SJCRH30 (cell line): ENCODE results near the gene AKIP1. TPM values are rescaled to one million over a fixed set of nuclear protein-coding genes. Genes with fewer than 3 reads are reported as not detected.
"Not testable (repeated sequence)": the region's sequence is repeated elsewhere in the genome, so short reads cannot be mapped to it uniquely, and the experiment has no call there.

Source experiments
- DNase-seq, 2 experiments: peaks; one replicate each; pipeline ENCODE4 v3.0.0-alpha.2; 2015 to 2020
- H3K27ac ChIP-seq: fragments of 250-450 bp; sonication (Bioruptor Pico); 2 replicates; pipeline ENCODE4 v1.5.1; 2020; ENCODE audit warnings: mild to moderate bottlenecking, moderate library complexity
- H3K27me3 ChIP-seq: fragments of 250-450 bp; sonication (Bioruptor Pico); 2 replicates; pipeline ENCODE4 v1.5.1; 2020; ENCODE audit warnings: mild to moderate bottlenecking, moderate library complexity
- H3K36me3 ChIP-seq: fragments of 250-450 bp; sonication (Bioruptor Pico); 2 replicates; pipeline ENCODE4 v1.5.1; 2020; ENCODE audit warnings: mild to moderate bottlenecking, moderate library complexity
- H3K4me1 ChIP-seq: fragments of 250-450 bp; sonication (Bioruptor Pico); 2 replicates; pipeline ENCODE4 v1.5.1; 2020; ENCODE audit warnings: mild to moderate bottlenecking, moderate library complexity
- H3K4me3 ChIP-seq: fragments of 250-450 bp; sonication (Bioruptor Pico); 2 replicates; pipeline ENCODE4 v1.5.1; 2020; ENCODE audit warnings: mild to moderate bottlenecking, moderate library complexity
- H3K9me3 ChIP-seq: fragments of 250-450 bp; sonication (Bioruptor Pico); replicated peaks from 2 replicates; pipeline ENCODE4 v1.5.1; 2020; ENCODE audit warnings: mild to moderate bottlenecking, moderate library complexity
- total RNA-seq: library from RNA; depleted of rRNA; stranded (reverse); fragments of >200 nt; shearing (Covaris generic); gene quantifications from 2 replicates; pipeline ENCODE4 v1.2.3, GENCODE V29; 2014

The AKIP1 gene
- total RNA-seq, 1 experiment from 2014 or later, result 22.6 TPM

DNA sequence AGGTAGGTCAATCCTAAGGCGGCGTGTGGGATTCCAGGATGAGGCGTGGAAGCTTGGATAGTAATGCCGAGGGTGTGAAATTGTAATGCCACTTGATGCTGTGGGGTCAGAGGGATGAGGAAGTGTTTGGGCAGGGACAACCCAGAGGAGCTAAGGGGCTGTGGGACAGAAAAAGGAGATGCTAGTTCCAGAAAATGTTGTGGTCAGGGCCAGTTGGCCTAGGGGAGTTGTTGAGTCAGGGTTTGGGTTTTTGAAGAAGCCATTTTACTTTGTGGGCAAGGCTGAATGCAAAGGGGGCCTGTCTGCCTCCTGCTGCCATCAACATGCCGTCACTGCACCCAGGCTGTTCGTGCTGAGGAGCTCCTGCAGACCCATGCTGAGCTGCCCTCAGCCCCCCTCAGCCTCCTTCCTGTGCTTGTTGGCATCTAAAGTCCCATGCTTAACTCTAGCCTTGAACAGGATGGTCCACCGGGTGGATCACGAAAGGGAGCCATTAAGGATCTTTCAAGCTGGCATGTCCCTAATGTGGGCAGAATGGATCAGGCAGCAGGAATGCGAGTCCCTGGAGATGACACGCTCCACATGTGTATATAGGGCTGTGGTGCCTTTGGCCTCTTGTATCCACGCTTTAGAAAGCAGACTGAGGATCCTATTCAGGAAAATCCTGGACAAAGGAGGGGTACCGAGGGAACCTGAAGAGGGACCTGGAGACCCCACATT lies 19.6 kb downstream of the AKIP1 start:
- DNase-seq, result no peak
- Histone ChIP-seq H3K27ac (no peak overlapping the region), H3K27me3 (no peaks in the 10 kb centered on the region)

DNA sequence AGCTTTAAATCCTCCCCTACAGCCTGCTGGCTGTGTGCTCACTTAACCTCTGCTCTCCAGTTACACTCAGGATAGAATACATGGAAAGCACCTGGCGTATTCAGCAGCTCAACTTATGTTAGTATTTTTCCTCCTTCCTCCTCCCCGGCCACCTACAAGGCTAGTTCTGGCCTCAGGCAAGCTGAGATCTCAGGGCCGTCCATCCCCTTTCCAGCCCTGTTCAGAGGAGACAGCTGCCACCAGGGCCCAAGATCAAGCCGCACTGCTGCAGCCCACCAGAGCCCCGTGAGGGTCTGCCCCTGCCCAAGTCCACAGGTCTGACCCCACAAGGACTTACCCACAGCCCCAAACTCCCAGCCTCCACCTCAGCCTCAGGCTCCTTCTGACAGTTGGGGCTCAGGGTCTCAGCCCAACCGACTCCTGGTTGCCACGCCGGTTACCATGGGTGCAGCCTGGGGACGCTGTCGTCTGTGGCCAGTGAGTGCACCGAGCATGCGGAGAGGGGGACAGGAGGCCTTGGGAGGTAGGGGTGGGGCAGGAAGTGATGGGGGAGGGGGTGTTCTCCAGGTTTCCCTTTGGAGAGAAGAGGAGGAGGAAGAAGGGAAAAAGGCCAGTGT lies 21.7 kb downstream of the AKIP1 start, which contains the start of gene C11orf16:
C11orf16 (minus strand) TSS at position 384 of the 617 bp plus-strand sequence. CDS start 639 bp downstream, outside the sequence.
- no peak within 1 kb of the TSS for H3K4me3 ChIP-seq
- DNase-seq, result peak in 1 of 2 experiments; percentile 36
- no peaks in the 10 kb centered on the region for H3K27me3 ChIP-seq
- no peaks in the 10 kb centered on the region for H3K36me3 ChIP-seq
- peaks cover 14% of the 10 kb centered on the region for H3K4me1 ChIP-seq
- H3K9me3 ChIP-seq, result no peaks in the 10 kb centered on the region
- no peak within 1 kb of the TSS for H3K27ac ChIP-seq

More for the DNA sequence above, 19.6 kb downstream of the AKIP1 start:
- Histone ChIP-seq H3K4me3 (no peak overlapping the region), H3K4me1 (peaks cover 14% of the 10 kb centered on the region), H3K9me3 (no peaks in the 10 kb centered on the region), H3K36me3 (no peaks in the 10 kb centered on the region)

DNA sequence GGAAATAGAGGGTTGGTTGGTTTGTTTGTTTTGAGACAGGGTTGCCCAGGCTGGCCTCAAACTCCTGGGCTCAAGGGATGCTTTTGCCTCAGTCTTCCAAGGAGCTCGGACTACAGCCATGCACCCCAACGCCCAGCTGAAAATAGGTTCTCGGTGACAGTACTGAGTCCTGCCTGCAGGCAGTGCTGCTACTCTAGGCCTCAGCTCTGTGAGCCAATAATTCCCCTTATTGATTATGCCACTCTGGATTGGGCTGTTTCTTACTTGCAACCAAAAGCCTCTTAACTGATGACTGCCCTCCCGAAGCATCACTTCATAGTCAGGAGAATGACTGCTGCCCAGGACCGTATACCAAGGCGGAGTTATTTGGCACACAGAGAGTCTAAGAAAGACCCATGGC lies 22.9 kb downstream of the AKIP1 start:
- H3K9me3 ChIP-seq, result no peaks in the 10 kb centered on the region
- DNase-seq, result no peak
- H3K4me3 ChIP-seq, result no peak overlapping the region

DNA sequence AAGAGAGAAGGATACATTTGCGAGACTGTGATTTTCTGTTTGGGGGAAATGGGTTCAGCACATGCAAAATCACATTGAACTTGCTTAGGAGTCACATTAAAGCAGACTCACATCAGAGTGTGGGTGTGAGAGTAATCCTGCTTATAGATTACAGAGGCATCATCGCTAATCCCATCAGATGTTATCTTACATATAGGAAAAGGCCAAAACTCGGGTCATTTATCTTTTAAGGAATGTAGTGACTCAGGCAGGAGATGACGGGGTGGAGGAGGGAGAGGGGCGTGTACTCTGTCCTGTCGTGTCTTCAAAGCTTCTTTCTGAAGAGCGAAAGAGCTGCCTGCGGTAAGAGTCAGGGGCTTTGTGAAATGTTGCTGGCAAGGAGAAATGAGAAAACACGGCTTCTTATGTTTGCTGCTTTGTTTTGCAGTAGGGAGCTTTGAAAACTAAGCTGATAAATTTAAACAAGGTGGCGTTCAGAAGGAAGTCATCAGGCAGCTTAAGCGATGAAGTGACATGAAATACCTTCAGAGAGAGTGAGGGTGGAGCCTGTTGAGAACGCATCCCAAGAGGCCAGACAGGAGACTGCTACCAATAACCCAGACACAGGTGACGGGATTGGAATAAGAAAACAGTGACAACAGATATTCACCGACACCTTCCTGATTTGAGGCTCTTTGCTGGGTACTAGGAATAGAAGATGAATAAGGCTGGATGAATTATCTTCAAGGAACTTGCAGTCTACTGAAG lies 23.9 kb downstream of the AKIP1 start:
- H3K27ac ChIP-seq, result no peak overlapping the region
- peaks cover 14% of the 10 kb centered on the region for H3K4me1 ChIP-seq
- peak overlapping the region; percentile 12 for H3K4me3 ChIP-seq
- no peaks in the 10 kb centered on the region for H3K9me3 ChIP-seq
- peak; percentile 52 to 53 for DNase-seq
- H3K27me3 ChIP-seq, result no peaks in the 10 kb centered on the region
- no peaks in the 10 kb centered on the region for H3K36me3 ChIP-seq

More for the DNA sequence above, 22.9 kb downstream of the AKIP1 start:
- no peaks in the 10 kb centered on the region for H3K36me3 ChIP-seq
- no peaks in the 10 kb centered on the region for H3K27me3 ChIP-seq
- H3K4me1 ChIP-seq, result peaks cover 14% of the 10 kb centered on the region
- no peak overlapping the region for H3K27ac ChIP-seq

DNA sequence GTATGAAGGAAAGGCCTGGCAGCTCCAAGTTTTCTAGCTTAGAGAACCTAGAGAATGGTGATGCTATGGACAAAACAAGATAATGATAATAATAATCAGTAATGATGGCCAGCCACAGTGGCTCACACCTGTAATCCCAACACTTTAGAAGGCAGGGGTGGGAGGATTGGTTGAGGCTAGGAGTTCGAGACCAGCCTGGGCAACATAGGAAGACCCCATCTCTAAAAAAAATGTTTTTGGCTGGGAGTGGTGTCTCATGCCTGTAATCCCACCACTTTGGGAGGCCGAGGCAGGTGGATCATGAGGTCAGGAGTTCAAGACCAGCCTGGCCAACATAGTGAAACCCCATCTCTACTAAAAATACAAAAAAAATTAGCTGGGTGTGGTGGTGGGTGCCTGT lies 24.8 kb downstream of the AKIP1 start:
- not testable (repeated sequence) for H3K27me3 ChIP-seq, H3K27ac ChIP-seq

DNA sequence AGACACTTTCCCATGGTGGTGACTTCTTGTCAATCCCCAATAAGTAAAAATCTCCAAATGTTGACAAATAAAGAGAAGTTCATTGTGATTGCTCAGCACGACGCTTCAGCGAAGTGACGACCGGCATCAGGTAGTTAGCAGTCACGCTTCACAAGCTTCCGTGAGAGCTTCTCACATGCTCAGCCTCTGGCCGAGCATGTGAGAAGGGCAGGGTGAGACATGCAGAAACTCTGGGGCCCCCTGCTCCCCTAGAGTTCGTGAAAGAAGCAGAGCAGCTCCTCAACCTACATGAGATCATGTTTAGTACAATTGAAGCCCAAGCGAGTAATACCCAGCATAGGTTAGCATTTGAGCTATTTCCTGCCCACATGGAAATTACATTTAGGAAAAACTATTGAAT lies 26.2 kb downstream of the AKIP1 start:
- no peak overlapping the region for H3K4me3 ChIP-seq
- H3K27me3 ChIP-seq, result no peaks in the 10 kb centered on the region

More for the DNA sequence above, 24.8 kb downstream of the AKIP1 start:
- not testable (repeated sequence) for H3K36me3 ChIP-seq, H3K9me3 ChIP-seq, DNase-seq, H3K4me3 ChIP-seq
- H3K4me1 ChIP-seq, result peaks cover 14% of the 10 kb centered on the region

DNA sequence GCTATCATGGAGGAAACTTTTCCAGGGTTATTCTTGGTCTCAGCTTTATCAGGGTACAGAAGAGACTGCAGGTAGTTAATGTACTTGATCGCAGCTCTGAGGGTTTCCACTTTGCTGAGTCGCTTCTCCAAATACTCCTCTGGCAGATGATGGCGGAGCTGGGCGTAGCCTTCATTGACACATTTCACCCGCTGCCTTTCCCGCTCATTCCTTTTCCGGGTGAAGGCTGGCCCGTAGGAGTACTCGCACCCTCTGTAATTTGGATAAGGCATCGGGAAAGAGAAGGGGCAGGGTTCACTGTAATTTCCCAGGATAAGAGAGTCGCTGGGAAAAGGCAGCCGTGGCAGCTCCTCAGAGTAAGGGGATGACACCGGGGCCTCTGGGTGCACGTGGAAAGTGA lies 26.7 kb downstream of the AKIP1 start:
- Histone ChIP-seq H3K9me3 (no peaks in the 10 kb centered on the region), H3K27ac (no peak overlapping the region), H3K4me1 (peaks cover 8% of the 10 kb centered on the region; the same call in 1 of the 2 replicates), H3K4me3 (no peak overlapping the region), H3K36me3 (no peaks in the 10 kb centered on the region), H3K27me3 (no peaks in the 10 kb centered on the region)
- DNase-seq, result no peak

More for the DNA sequence above, 26.2 kb downstream of the AKIP1 start:
- peaks cover 11% of the 10 kb centered on the region for H3K4me1 ChIP-seq
- no peak for DNase-seq
- H3K9me3 ChIP-seq, result no peaks in the 10 kb centered on the region
- H3K27ac ChIP-seq, result no peak overlapping the region
- H3K36me3 ChIP-seq, result no peaks in the 10 kb centered on the region

DNA sequence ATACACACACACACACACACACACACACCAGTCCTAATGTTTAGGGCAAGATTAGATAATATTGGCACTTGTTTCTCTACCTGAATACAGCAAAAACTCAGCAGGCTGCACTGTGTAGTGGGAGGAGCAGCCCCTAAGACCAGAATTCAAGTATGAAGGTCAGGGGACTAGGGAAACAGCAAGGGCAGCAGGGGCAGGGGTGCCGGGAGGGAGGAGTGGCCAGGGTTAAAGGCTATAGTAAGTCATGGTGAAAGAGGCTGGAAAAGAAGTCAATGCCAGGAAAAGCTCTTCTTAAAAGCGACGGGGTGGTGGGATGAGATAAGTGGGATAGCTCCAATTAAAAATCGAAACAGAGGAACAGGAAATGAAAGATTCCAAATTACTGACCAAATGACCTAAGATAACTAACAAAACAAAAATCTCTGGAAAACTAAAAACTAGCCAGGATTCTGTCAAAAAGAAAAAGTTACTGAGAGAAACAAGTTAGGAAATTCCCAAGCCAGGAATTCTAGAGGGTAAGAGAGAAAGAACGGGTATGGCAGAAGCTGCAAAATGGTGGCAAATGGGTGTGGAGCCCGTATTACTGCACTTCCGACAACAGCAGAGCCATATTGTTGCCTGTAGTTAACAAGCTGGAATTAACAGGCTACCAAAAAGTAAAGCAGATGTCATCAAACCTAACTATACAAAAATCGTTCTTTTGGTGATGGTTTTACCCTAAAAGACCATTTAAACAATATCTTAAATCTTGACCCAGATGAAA lies 30.5 kb downstream of the AKIP1 start:
- Histone ChIP-seq H3K4me3 (no peak overlapping the region), H3K27ac (no peak overlapping the region), H3K9me3 (no peaks in the 10 kb centered on the region), H3K27me3 (no peaks in the 10 kb centered on the region), H3K36me3 (0 out of 2 replicates have a peak, but pooled peaks cover 4% of the 10 kb centered on the region), H3K4me1 (no peaks in the 10 kb centered on the region)
- DNase-seq, result no peak

DNA sequence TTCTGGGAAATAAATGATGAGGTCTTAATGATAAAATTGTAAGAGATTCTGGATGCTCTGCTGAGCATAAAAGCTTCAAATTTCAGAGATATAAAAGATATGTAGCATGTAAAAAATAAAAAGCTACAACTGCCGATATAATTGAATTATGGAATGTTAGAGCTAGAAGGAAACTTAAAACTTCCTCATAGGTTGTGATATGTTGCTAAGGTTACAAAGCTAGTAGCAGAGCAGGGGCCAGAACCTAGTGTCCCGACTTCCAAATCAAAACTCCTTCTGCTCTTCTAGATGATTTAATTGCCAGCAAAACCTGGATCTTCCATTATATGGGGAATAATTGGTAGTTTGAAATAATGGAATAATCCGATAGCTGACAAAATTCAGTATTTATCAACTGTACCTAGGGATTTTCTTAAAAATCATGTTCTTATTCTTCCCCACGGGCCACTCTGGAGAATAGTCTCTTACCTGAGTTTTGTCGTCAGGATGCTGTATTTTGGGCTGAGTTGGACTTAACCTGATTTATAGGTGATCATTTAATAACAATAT lies 31.6 kb downstream of the AKIP1 start, which contains the start of gene ASCL3:
ASCL3 (minus strand) TSS at position 499 of the 549 bp plus-strand sequence. CDS start 4,855 bp downstream, outside the sequence.
- no peaks in the 10 kb centered on the region for H3K4me1 ChIP-seq
- no peaks in the 10 kb centered on the region for H3K27me3 ChIP-seq
- no peaks in the 10 kb centered on the region for H3K9me3 ChIP-seq
- DNase-seq, result no peak
- no peak within 1 kb of the TSS for H3K4me3 ChIP-seq
- no peak within 1 kb of the TSS for H3K27ac ChIP-seq
- H3K36me3 ChIP-seq, result peaks cover 6% of the 10 kb centered on the region; the same call in 1 of the 2 replicates

DNA sequence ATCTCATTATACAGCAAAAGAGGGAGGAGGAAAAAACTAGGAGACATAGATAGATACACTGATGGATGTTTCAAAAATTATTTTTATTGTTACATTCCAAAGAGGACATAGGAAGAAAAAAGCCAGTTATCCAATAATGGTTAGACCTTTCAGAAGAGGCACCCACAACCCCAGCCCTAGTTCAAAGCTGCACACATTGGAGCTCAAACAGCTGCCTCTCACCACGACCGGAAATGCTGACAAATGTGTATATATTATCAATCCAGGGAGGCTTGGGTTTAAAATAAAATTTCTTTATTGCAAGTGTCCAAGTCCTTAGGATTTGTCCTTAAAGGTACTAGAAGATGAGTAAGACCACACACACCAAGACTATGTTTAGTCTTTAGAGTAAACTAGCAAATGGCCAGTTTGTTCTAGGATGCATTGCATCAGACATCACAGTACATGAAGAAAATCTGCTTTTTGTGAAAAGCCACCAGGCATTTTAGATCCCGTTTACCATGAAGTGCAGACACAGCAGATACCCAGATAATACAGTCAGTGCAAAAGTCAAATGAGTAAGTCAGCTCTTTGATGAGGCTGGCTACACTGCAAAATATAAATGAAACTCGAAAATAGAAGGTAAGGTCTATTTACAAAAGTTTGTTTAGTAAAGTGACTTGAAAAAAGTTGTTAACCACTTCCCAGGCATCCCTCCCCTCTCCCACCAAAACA lies 36.4 kb downstream of the AKIP1 start:
- H3K4me3 ChIP-seq, result no peak overlapping the region
- no peak overlapping the region for H3K27ac ChIP-seq
- H3K9me3 ChIP-seq, result no peaks in the 10 kb centered on the region
- H3K27me3 ChIP-seq, result no peaks in the 10 kb centered on the region
- H3K4me1 ChIP-seq, result 0 out of 2 replicates have a peak, but pooled peaks cover 7% of the 10 kb centered on the region
- peaks cover 14% of the 10 kb centered on the region for H3K36me3 ChIP-seq
- DNase-seq, result peak in 1 of 2 experiments; percentile 28

DNA sequence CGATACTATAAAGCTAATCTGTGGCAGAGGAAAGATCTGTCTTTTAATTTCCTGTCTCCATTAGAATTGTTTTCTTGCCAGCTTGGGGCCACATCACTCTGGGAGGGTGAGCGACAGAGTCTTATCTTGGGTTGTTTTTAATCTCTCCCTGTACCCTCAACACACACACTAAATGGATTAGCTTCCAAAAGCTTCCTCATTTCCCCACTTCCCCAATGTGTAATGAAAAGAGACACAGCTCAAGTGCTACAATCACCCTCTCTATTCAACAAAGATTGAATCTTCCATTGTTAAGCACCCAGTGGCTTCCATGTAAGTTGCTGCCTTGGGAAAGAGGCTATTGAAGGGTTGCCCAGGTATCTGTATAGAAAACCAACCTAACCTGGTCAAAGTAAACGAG lies 37.9 kb downstream of the AKIP1 start:
- H3K4me3 ChIP-seq, result no peak overlapping the region
- H3K27ac ChIP-seq, result no peak overlapping the region
- no peaks in the 10 kb centered on the region for H3K9me3 ChIP-seq
- H3K27me3 ChIP-seq, result no peaks in the 10 kb centered on the region
- DNase-seq, result no peak
- H3K36me3 ChIP-seq, result peaks cover 19% of the 10 kb centered on the region
- H3K4me1 ChIP-seq, result 0 out of 2 replicates have a peak, but pooled peaks cover 7% of the 10 kb centered on the region

DNA sequence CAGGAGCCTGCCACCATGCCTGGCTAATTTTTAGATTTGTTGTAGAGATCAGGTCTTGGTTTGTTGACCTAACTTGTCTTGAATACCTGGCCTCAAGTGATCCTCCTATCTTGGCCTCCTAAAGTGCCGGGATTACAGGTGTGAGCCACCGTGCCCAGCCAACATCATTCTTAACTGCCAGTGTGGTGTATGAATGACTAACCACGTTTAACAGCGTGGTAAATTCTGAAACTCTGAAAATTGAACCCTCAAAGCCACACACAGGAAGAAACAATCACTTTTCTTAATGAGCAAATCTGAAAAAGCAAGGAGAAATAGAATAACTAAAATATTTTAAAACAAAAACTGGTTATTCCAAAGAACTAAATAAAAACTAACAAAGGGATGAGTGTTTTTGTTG lies 45.9 kb downstream of the AKIP1 start:
- H3K4me1 ChIP-seq, result no peaks in the 10 kb centered on the region
- H3K9me3 ChIP-seq, result no peaks in the 10 kb centered on the region
- DNase-seq, result no peak
- H3K4me3 ChIP-seq, result no peak overlapping the region
- peaks cover 15% of the 10 kb centered on the region; the same call in 1 of the 2 replicates for H3K36me3 ChIP-seq
- H3K27me3 ChIP-seq, result no peaks in the 10 kb centered on the region
- no peak overlapping the region for H3K27ac ChIP-seq

DNA sequence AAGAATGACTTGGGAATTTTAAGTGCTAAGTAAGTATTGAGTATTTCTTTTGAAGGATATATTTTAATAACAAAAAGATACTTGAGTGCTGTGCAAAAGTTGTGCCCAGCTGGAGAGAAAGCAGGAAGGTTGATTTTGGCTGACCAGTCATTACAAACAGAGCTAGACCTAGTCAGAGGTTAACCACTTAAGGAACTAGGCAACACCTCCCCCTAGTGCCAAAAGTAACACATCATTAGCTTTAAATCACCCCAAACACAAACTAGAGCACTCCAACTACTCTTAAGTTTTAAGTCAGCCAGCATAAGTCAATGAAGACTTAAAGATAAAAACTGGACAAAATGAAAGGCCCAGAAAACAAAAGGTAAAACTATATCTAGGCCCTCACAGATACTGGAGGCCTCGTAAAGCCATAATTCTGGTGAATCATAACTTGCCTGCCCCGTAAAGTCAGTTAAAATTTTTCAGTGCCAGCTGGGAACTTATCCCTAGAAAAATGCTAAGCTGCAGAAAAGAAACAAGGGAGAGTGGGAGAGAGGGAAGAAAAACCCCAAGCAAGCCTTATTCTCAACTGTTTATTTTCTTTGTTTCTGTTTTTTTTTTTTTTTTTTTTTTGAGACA lies 48.7 kb downstream of the AKIP1 start:
- Histone ChIP-seq H3K27me3 (no peaks in the 10 kb centered on the region), H3K4me3 (no peak overlapping the region), H3K27ac (no peak overlapping the region), H3K36me3 (peaks cover 6% of the 10 kb centered on the region; the same call in 1 of the 2 replicates), H3K4me1 (no peaks in the 10 kb centered on the region), H3K9me3 (no peaks in the 10 kb centered on the region)
- peak; percentile 53 to 87 for DNase-seq
